Transverse colon (tissue), 4 donors: ENCODE data around the gene CAPRIN1. TPM values are rescaled to one million over a fixed set of nuclear protein-coding genes. Genes with fewer than 3 reads are reported as not detected.
"Not testable (repeated sequence)": the region's sequence is repeated elsewhere in the genome, so short reads cannot be mapped to it uniquely, and the experiment has no call there.

Experiments used
- DNase-seq: peaks from one replicate; pipeline ENCODE4 v3.0.0-alpha.2; 2019
- H3K27ac ChIP-seq, 4 donors: fragments of 200-600 bp; sonication (generic); 2 replicates each; pipeline ENCODE4 v1.5.1; 2016 to 2018; ENCODE audit warnings: inconsistent platforms in 4 of 4
- H3K27me3 ChIP-seq: fragments of 200-600 bp; sonication (generic); 2 replicates; pipeline ENCODE4 v1.5.1; 2017; ENCODE audit warnings: inconsistent platforms
- H3K36me3 ChIP-seq, 4 donors: fragments of 200-600 bp; sonication (generic); 2 replicates each; pipeline ENCODE4 v1.5.1; 2017 to 2019; ENCODE audit warnings: inconsistent platforms in 4 of 4
- H3K4me1 ChIP-seq, 4 donors: fragments of 200-600 bp; sonication (generic); 2 replicates each; pipeline ENCODE4 v1.5.1; 2017 to 2020; ENCODE audit warnings: inconsistent platforms in 4 of 4
- H3K4me3 ChIP-seq, 4 donors: fragments of 200-600 bp; sonication (generic); 1 replicate in 1 of 4; 2 replicates in 3 of 4; pipeline versions ENCODE4 v1.5.1 to v1.6.1; 2017 to 2019; ENCODE audit warnings: inconsistent platforms in 4 of 4
- H3K9me3 ChIP-seq, 2 donors: fragments of 200-600 bp; sonication (generic); 2 replicates each; pipeline ENCODE4 v1.5.1; 2017 to 2019; ENCODE audit warnings: inconsistent platforms in 2 of 2
- EP300 ChIP-seq: sonication (generic); formaldehyde crosslinking; IDR thresholded peaks from one replicate; pipeline ENCODE4 v1.6.1; 2017; ENCODE audit warnings: antibody characterized with exemption, low read depth
- POLR2A ChIP-seq: fragments of 450-650 bp; IDR thresholded peaks from one replicate; pipeline ENCODE4 v1.6.1; 2016; ENCODE audit warnings: antibody characterized with exemption, mild to moderate bottlenecking, moderate library complexity
- POLR2AphosphoS5 ChIP-seq, 3 donors: sonication (generic); formaldehyde crosslinking; IDR thresholded peaks; one replicate each; pipeline ENCODE4 v1.6.1; 2016; ENCODE audit warnings: antibody characterized with exemption in 3 of 3
- WGBS, 2 donors: methylation state at CpG; one replicate each; pipeline ENCODE4 v1.1.5; 2018; ENCODE audit warnings: low coverage in 1 of 2; 5-methylcytosine and 5-hydroxymethylcytosine counted together
- in situ Hi-C, 4 donors: fragments of 200-750 bp; cut with MboI; loops; one replicate each; pipeline versions ENCODE4 v1.15.0 to v1.15.1; 2017; ENCODE audit warnings: low sequenced_read_pairs in 3 of 4, low pct_ligation_motif_present in 1 of 4, low pct_unique_long_range_greater_than_20kb in 1 of 4
- intact Hi-C: fragments of 100-400 bp; cut with DNase I; formaldehyde crosslinking; loops from one replicate; pipeline ENCODE4 v1.15.1; 2023; ENCODE audit warnings: low total_unique reads
- total RNA-seq, 4 donors: library from RNA; depleted of rRNA; stranded (reverse); fragments of >200 nt; gene quantifications; one replicate each; pipeline ENCODE4 v1.1.0, GENCODE V29; 2016
- TF ChIP-seq, protein P1 (sequence below), 5 experiments: fragments of 200-600 bp in 3 of 5; fragments of 450-650 bp in 2 of 5; sonication (generic) in 3 of 5; IDR thresholded peaks; 1 replicate in 2 of 5; 2 replicates in 3 of 5; pipeline ENCODE4 v1.5.1; 2016 to 2017; ENCODE audit warnings: antibody characterized with exemption in 5 of 5, inconsistent platforms in 3 of 5, mild to moderate bottlenecking in 2 of 5, moderate library complexity in 1 of 5

The CAPRIN1 gene
- total RNA-seq, 4 donors from 2014 or later, result 129 to 163 (median 152) TPM

GRCh38 chr11:34065505-34066203, 14.1 kb downstream of the CAPRIN1 start:
- in situ Hi-C loops, result no loop called here

GRCh38 chr11:34066766-34067165, 15.2 kb downstream of the CAPRIN1 start:
- intact Hi-C loops, result loop anchor here (5.0 kb wide), 1 partner anchor 199 kb away; no protein-coding TSS in a partner anchor
- peaks cover 13 to 75% (median 38%) of the 10 kb centered on the region in 4 donors for H3K4me1 ChIP-seq
- H3K9me3 ChIP-seq, H3K36me3 ChIP-seq, H3K27me3 ChIP-seq, H3K4me3 ChIP-seq, H3K27ac ChIP-seq, in situ Hi-C loops, DNase-seq: not testable (repeated sequence)
- WGBS, 2 donors, result 86% methylated on average over 8 of the region's 8 CpGs; no CpG with 5 or more reads in 1 of the 2 donors

More at GRCh38 chr11:34065505-34066203, 14.1 kb downstream of the CAPRIN1 start:
- H3K36me3 ChIP-seq, result peaks cover 0 to 9% (median 0%) of the 10 kb centered on the region in 4 donors
- 78 to 92% methylated on average over 6 of the region's 6 CpGs for WGBS, 2 donors
- no peak for DNase-seq
- no peak overlapping the region for H3K27ac ChIP-seq
- H3K4me1 ChIP-seq, result peaks cover 13 to 79% (median 33%) of the 10 kb centered on the region in 4 donors
- no peaks in the 10 kb centered on the region for H3K27me3 ChIP-seq
- intact Hi-C loops, result loop anchor here (5.0 kb wide), 1 partner anchor 198 kb away; no protein-coding TSS in a partner anchor
- H3K4me3 ChIP-seq, result no peak overlapping the region
- no peak for TF ChIP-seq POLR2A
- TF ChIP-seq POLR2AphosphoS5 (IDR thresholded peaks at IDR 0.05), result no peak
- TF ChIP-seq, protein P1, sequence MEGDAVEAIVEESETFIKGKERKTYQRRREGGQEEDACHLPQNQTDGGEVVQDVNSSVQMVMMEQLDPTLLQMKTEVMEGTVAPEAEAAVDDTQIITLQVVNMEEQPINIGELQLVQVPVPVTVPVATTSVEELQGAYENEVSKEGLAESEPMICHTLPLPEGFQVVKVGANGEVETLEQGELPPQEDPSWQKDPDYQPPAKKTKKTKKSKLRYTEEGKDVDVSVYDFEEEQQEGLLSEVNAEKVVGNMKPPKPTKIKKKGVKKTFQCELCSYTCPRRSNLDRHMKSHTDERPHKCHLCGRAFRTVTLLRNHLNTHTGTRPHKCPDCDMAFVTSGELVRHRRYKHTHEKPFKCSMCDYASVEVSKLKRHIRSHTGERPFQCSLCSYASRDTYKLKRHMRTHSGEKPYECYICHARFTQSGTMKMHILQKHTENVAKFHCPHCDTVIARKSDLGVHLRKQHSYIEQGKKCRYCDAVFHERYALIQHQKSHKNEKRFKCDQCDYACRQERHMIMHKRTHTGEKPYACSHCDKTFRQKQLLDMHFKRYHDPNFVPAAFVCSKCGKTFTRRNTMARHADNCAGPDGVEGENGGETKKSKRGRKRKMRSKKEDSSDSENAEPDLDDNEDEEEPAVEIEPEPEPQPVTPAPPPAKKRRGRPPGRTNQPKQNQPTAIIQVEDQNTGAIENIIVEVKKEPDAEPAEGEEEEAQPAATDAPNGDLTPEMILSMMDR (IDR thresholded peaks at IDR 0.05), result no peak
- no peaks in the 10 kb centered on the region for H3K9me3 ChIP-seq

- in situ Hi-C loops (no loop called here), intact Hi-C loops (loop anchor here (5.0 kb wide), 1 partner anchor 200 kb away; no protein-coding TSS in a partner anchor)
- H3K27ac ChIP-seq, result no peak overlapping the region
- DNase-seq, result no peak
- WGBS, 2 donors, result 72 to 79% methylated on average over 6 to 7 of the region's 7 CpGs
- TF ChIP-seq POLR2A (no peak), EP300 (no peak), POLR2AphosphoS5 (IDR thresholded peaks at IDR 0.05) (no peak)
- TF ChIP-seq, protein P1 (IDR thresholded peaks at IDR 0.05), result no peak
- peaks cover 13 to 67% (median 37%) of the 10 kb centered on the region in 4 donors for H3K4me1 ChIP-seq
- H3K4me3 ChIP-seq, result no peak overlapping the region
- H3K27me3 ChIP-seq, result no peaks in the 10 kb centered on the region
- H3K9me3 ChIP-seq, result no peaks in the 10 kb centered on the region
- H3K36me3 ChIP-seq, result peaks cover 0 to 10% (median 0%) of the 10 kb centered on the region in 4 donors
Observed at GRCh38 chr11:34067383-34068065, 16.0 kb downstream of the CAPRIN1 start.

DNA sequence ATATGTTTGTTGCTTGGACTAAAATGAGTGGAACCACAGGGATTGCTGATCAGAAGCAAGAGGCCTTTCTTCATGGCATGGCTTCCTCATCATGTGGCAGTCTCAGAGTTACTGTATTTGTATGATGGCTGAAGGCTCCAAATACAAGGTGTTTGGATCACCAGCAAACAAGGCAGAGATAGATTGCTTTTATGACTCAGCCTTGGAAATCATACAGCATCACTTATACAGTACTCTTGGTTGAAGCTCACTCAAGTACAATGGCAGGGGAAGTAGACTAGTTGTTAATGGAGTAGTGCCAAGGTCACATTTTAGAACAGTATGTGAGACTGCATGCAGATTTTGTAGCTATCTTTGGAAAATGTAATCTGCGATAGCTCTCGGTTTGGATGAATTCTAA, 16.6 kb downstream of the CAPRIN1 start:
- no peak overlapping the region for H3K4me3 ChIP-seq
- H3K27me3 ChIP-seq, result no peaks in the 10 kb centered on the region
- intact Hi-C loops (loop anchor here (5.0 kb wide), 1 partner anchor 201 kb away; no protein-coding TSS in a partner anchor), in situ Hi-C loops (no loop called here)
- peaks cover 0 to 11% (median 0%) of the 10 kb centered on the region in 4 donors for H3K36me3 ChIP-seq
- no peaks in the 10 kb centered on the region for H3K9me3 ChIP-seq
- DNase-seq, result no peak
- TF ChIP-seq, protein P1 (IDR thresholded peaks at IDR 0.05), result no peak
- no peak for TF ChIP-seq POLR2AphosphoS5 (IDR thresholded peaks at IDR 0.05)
- H3K4me1 ChIP-seq, result peaks cover 10 to 62% (median 32%) of the 10 kb centered on the region in 4 donors
- WGBS, 2 donors, result 52 to 79% methylated on average over 2 of the region's 2 CpGs
- H3K27ac ChIP-seq, result no peak overlapping the region

DNA sequence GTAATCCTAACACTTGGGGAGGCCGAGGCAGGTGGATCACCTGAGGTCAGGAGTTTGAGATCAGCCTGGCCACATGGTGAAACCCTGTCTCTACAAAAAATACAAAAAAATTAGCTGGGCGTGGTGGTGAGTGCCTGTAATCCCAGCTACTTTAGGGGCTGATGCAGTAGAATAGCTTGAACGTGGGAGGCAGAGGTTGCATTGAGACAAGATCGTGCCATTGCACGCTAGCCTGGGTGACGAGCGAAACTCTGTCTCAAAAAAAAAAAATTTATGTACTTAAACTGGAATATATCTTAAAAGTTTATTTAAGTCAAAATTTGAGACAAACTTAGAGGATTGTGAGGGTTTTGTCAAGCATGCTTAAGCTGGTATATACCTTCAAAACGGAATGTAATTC, 19.8 kb downstream of the CAPRIN1 start:
- H3K4me3 ChIP-seq, H3K27me3 ChIP-seq, H3K9me3 ChIP-seq, DNase-seq, intact Hi-C loops, in situ Hi-C loops, H3K27ac ChIP-seq: not testable (repeated sequence)
- WGBS, 2 donors, result 81 to 83% methylated on average over 7 to 8 of the region's 8 CpGs
- H3K36me3 ChIP-seq, result peaks cover 0 to 21% (median 10%) of the 10 kb centered on the region in 4 donors
- H3K4me1 ChIP-seq, result peaks cover 11 to 56% (median 27%) of the 10 kb centered on the region in 4 donors
